Measurements from ENCODE around the gene S100A14.
"Not testable (repeated sequence)": the region's sequence is repeated elsewhere in the genome, so short reads cannot be mapped to it uniquely, and the experiment has no call there.

Gene S100A14

GRCh38 chr1:153640213-153640612 lies 24.1 kb upstream of the S100A14 start:
- not testable (repeated sequence) for DNase-seq (ENCODE audit: low read depth, low spot score); H3K27ac ChIP-seq

GRCh38 chr1:153639280-153639679 lies 23.2 kb upstream of the S100A14 start:
- no peak for DNase-seq (ENCODE audit: low read depth, low spot score)
- H3K27ac ChIP-seq = no peak overlapping the region

- DNase-seq (ENCODE audit: low read depth, low spot score) = no peak
- no peak overlapping the region for H3K27ac ChIP-seq
Measured at GRCh38 chr1:153638261-153638660, 22.1 kb upstream of the S100A14 start.

GRCh38 chr1:153636312-153636711 lies 20.2 kb upstream of the S100A14 start:
- DNase-seq (ENCODE audit: low read depth, low spot score) = no peak
- H3K27ac ChIP-seq = no peak overlapping the region

GRCh38 chr1:153635872-153636271 lies 19.7 kb upstream of the S100A14 start:
- no peak for DNase-seq (ENCODE audit: low read depth, low spot score)
- peak overlapping the region; percentile 100 for H3K27ac ChIP-seq

- H3K27ac ChIP-seq = peak within 1 kb of the TSS; percentile 100
- peak; percentile 88 for DNase-seq (ENCODE audit: low read depth, low spot score)
Measured at GRCh38 chr1:153633754-153634665, 17.9 kb upstream of the S100A14 start, which contains the start of gene CHTOP. Gene CHTOP, plus strand, starts transcription at chr1:153634066. Its CDS starts 2,523 bp downstream, at chr1:153636589.

- H3K27ac ChIP-seq = peak overlapping the region; percentile 100
- DNase-seq (ENCODE audit: low read depth, low spot score) = no peak
Measured at GRCh38 chr1:153633161-153633753, 17.1 kb upstream of the S100A14 start.

GRCh38 chr1:153631047-153632022 lies 15.2 kb upstream of the S100A14 start:
- H3K27ac ChIP-seq = no peak overlapping the region
- DNase-seq (ENCODE audit: low read depth, low spot score) = no peak

- H3K27ac ChIP-seq = no peak overlapping the region
- no peak for DNase-seq (ENCODE audit: low read depth, low spot score)
Measured at GRCh38 chr1:153630384-153630783, 14.3 kb upstream of the S100A14 start.

- no peak overlapping the region for H3K27ac ChIP-seq
- DNase-seq (ENCODE audit: low read depth, low spot score) = no peak
Measured at GRCh38 chr1:153629971-153630370, 13.8 kb upstream of the S100A14 start.

- H3K27ac ChIP-seq = no peak overlapping the region
- no peak for DNase-seq (ENCODE audit: low read depth, low spot score)
Measured at GRCh38 chr1:153629343-153629665, 13.2 kb upstream of the S100A14 start.

GRCh38 chr1:153628638-153629342 lies 12.7 kb upstream of the S100A14 start:
- no peak for DNase-seq (ENCODE audit: low read depth, low spot score)
- H3K27ac ChIP-seq = no peak overlapping the region

- peak within 1 kb of the TSS; percentile 76 for H3K27ac ChIP-seq
- DNase-seq (ENCODE audit: low read depth, low spot score) = no peak
Measured at GRCh38 chr1:153627715-153628626, 11.8 kb upstream of the S100A14 start, which contains the start of gene S100A1. Gene S100A1, plus strand, starts transcription at chr1:153628434. Its CDS starts 2,088 bp downstream, at chr1:153630522.

GRCh38 chr1:153626904-153627714 lies 11.0 kb upstream of the S100A14 start, which contains the start of gene S100A13:
Gene S100A13, minus strand, starts transcription at chr1:153627505. Its CDS starts 1,033 bp downstream, at chr1:153626472.
- H3K27ac ChIP-seq = peak within 1 kb of the TSS; percentile 76
- peak; percentile 41 for DNase-seq (ENCODE audit: low read depth, low spot score)

GRCh38 chr1:153626477-153626903 lies 10.4 kb upstream of the S100A14 start:
- DNase-seq (ENCODE audit: low read depth, low spot score) = no peak
- H3K27ac ChIP-seq = peak overlapping the region; percentile 76

GRCh38 chr1:153624965-153625611 lies 9.0 kb upstream of the S100A14 start:
- no peak overlapping the region for H3K27ac ChIP-seq
- no peak for DNase-seq (ENCODE audit: low read depth, low spot score)

GRCh38 chr1:153623101-153623500 lies 7.0 kb upstream of the S100A14 start:
- no peak overlapping the region for H3K27ac ChIP-seq
- DNase-seq (ENCODE audit: low read depth, low spot score) = no peak

Data from epithelial cell of prostate (primary cell).